Vagina (tissue), 2 donors: ENCODE data around the gene PAFAH1B1.
"Not testable (repeated sequence)": the region's sequence is repeated elsewhere in the genome, so short reads cannot be mapped to it uniquely, and the experiment has no call there.

Experiments
- POLR2AphosphoS5 ChIP-seq, 2 donors: sonication (generic); formaldehyde crosslinking; IDR thresholded peaks; one replicate each; pipeline ENCODE4 v1.9.0; 2017; ENCODE audit warnings: antibody characterized with exemption in 2 of 2, mild to moderate bottlenecking in 2 of 2, low read depth in 1 of 2; ENCODE audit not compliant: insufficient read depth in 1 of 2
- TF ChIP-seq, protein P1 (sequence below), 3 experiments: fragments of 450-650 bp in 2 of 3; fragments of 200-600 bp in 1 of 3; sonication (generic) in 1 of 3; IDR thresholded peaks; one replicate each; pipeline ENCODE4 v1.5.1; 2017 to 2019; ENCODE audit warnings: antibody characterized with exemption in 3 of 3, mild to moderate bottlenecking in 2 of 3, moderate library complexity in 2 of 3

GRCh38 chr17:2652911-2653310 is 59.5 kb downstream of the PAFAH1B1 start:
- TF ChIP-seq, protein P1, sequence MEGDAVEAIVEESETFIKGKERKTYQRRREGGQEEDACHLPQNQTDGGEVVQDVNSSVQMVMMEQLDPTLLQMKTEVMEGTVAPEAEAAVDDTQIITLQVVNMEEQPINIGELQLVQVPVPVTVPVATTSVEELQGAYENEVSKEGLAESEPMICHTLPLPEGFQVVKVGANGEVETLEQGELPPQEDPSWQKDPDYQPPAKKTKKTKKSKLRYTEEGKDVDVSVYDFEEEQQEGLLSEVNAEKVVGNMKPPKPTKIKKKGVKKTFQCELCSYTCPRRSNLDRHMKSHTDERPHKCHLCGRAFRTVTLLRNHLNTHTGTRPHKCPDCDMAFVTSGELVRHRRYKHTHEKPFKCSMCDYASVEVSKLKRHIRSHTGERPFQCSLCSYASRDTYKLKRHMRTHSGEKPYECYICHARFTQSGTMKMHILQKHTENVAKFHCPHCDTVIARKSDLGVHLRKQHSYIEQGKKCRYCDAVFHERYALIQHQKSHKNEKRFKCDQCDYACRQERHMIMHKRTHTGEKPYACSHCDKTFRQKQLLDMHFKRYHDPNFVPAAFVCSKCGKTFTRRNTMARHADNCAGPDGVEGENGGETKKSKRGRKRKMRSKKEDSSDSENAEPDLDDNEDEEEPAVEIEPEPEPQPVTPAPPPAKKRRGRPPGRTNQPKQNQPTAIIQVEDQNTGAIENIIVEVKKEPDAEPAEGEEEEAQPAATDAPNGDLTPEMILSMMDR (IDR thresholded peaks at IDR 0.05): not testable (repeated sequence)
- TF ChIP-seq POLR2AphosphoS5 (IDR thresholded peaks at IDR 0.05; ENCODE audit: insufficient read depth in 1 of 2, low read depth in 1 of 2): not testable (repeated sequence)
